Suprapubic skin (tissue), 2 donors: ENCODE measurements around the gene HDAC7.

Experiments
- EP300 ChIP-seq: sonication (generic); formaldehyde crosslinking; IDR thresholded peaks from one replicate; pipeline ENCODE4 v1.6.1; 2017; ENCODE audit warnings: antibody characterized with exemption
- POLR2A ChIP-seq, 2 donors: fragments of 450-650 bp; IDR thresholded peaks; one replicate each; pipeline ENCODE4 v1.6.1; 2017; ENCODE audit warnings: antibody characterized with exemption in 2 of 2, mild to moderate bottlenecking in 2 of 2, moderate library complexity in 2 of 2

- no peak for TF ChIP-seq POLR2A (IDR thresholded peaks at IDR 0.05)
- no peak for TF ChIP-seq EP300
Observed at GRCh38 chr12:47741340-47741703, 78.4 kb downstream of the HDAC7 start.
